ENCODE data around the gene PABPN1.

DNA sequence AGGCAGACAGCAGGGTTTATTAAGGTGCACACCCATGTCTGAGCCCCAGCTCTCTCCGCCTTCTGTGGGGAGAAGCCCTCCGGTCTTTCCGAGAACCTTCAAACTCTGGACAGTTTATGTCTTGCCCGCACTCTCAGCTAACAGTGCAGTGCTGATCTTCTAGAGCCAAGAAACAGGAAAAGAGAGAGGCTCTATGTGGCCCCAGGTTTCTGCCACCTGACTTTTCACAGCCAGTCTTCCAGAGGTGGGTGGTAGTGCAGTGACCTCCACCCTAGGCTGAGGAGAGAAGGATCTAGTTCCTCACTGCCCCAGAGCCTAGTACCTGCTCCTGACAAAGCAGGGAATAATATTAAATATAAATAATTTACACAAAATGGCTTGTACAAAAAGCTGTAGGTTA lies 35.4 kb downstream of the PABPN1 start:
- no peak for TF ChIP-seq CTCF (IDR thresholded peaks at IDR 0.05)
- no peak for TF ChIP-seq EZH2phosphoT487 (IDR thresholded peaks at IDR 0.05)
